Neural cell (in vitro differentiated cells): Measurements from ENCODE around the gene LRRK1. TPM values are rescaled to one million over a fixed set of nuclear protein-coding genes. Genes with fewer than 3 reads are reported as not detected.

Source experiments
- H2AFZ ChIP-seq: fragments of 200-600, 300-800 bp; sonication (generic), shearing (Covaris generic); 2 replicates; pipeline ENCODE4 v1.6.0; 2014; ENCODE audit warnings: low read depth, mild to moderate bottlenecking, antibody characterized with exemption, low read length, moderate library complexity
- H3F3A ChIP-seq: fragments of 200-600 bp; shearing (Covaris generic); 2 replicates; pipeline ENCODE4 v1.6.1; 2016; ENCODE audit warnings: mild to moderate bottlenecking, moderate library complexity, mixed read lengths, antibody characterized with exemption, low read length; ENCODE audit not compliant: insufficient read depth, poor library complexity, severe bottlenecking
- H3K27ac ChIP-seq: fragments of 200-600, 300-800 bp; sonication (generic), shearing (Covaris generic); 2 replicates; pipeline ENCODE4 v1.5.1; 2014; ENCODE audit warnings: mild to moderate bottlenecking, low read length, moderate library complexity
- H3K27me3 ChIP-seq: fragments of 300-800, 200-600 bp; sonication (generic), shearing (Covaris generic); 2 replicates; pipeline ENCODE4 v1.6.0; 2014; ENCODE audit warnings: mild to moderate bottlenecking, low read depth, low read length, moderate library complexity; ENCODE audit not compliant: insufficient read depth
- H3K36me3 ChIP-seq: fragments of 300-800, 200-600 bp; sonication (generic), shearing (Covaris generic); 2 replicates; pipeline ENCODE4 v1.5.1; 2014; ENCODE audit warnings: mild to moderate bottlenecking, antibody characterized with exemption, low read length, moderate library complexity; ENCODE audit not compliant: insufficient read depth
- H3K4me2 ChIP-seq: fragments of 300-800, 200-600 bp; sonication (generic), shearing (Covaris generic); 2 replicates; pipeline ENCODE4 v1.6.0; 2014; ENCODE audit warnings: mild to moderate bottlenecking, low read length
- H3K4me3 ChIP-seq: fragments of 300-800, 200-600 bp; sonication (generic), shearing (Covaris generic); 2 replicates; pipeline ENCODE4 v1.5.1; 2014; ENCODE audit warnings: mild to moderate bottlenecking, low read length, moderate library complexity
- H3K79me2 ChIP-seq: fragments of 200-600 bp; shearing (Covaris generic); replicated peaks from 2 replicates; pipeline ENCODE4 v1.6.0; 2014; ENCODE audit warnings: mild to moderate bottlenecking, low read length, moderate library complexity; ENCODE audit not compliant: insufficient read depth
- H3K9ac ChIP-seq: fragments of 300-800, 200-600 bp; sonication (generic), shearing (Covaris generic); 2 replicates; pipeline ENCODE4 v1.6.1; 2016; ENCODE audit warnings: mild to moderate bottlenecking, low read length, mixed read lengths
- H3K9me2 ChIP-seq: fragments of 200-600 bp; shearing (Covaris generic); 2 replicates; pipeline ENCODE4 v1.6.1; 2016; ENCODE audit warnings: mild to moderate bottlenecking, low read length, mixed read lengths; ENCODE audit not compliant: insufficient read depth
- H3K9me3 ChIP-seq: fragments of 200-600, 300-800 bp; sonication (generic), shearing (Covaris generic); 2 replicates; pipeline ENCODE4 v1.6.1; 2016; ENCODE audit warnings: mild to moderate bottlenecking, mixed run types, low read length, moderate library complexity, mixed read lengths
- H4K20me1 ChIP-seq: fragments of 200-600 bp; shearing (Covaris generic); 2 replicates; pipeline ENCODE4 v1.6.1; 2016; ENCODE audit warnings: mild to moderate bottlenecking, mixed run types; ENCODE audit not compliant: insufficient read depth
- CTCF ChIP-seq: fragments of 450-650 bp; IDR thresholded peaks from 2 replicates; pipeline ENCODE4 v1.5.1; 2014; ENCODE audit warnings: antibody characterized with exemption, mild to moderate bottlenecking, moderate library complexity; ENCODE audit not compliant: poor library complexity, severe bottlenecking
- EP300 ChIP-seq: fragments of 450-650 bp; conservative IDR thresholded peaks from 2 replicates; pipeline ENCODE4 v1.6.1; 2014; ENCODE audit warnings: antibody characterized with exemption, mild to moderate bottlenecking, moderate library complexity; ENCODE audit not compliant: poor library complexity, severe bottlenecking
- EZH2 ChIP-seq: fragments of 200-600, 300-800 bp; shearing (Covaris generic), sonication (generic); IDR thresholded peaks from 2 replicates; pipeline ENCODE4 v1.6.1; 2014; ENCODE audit warnings: antibody characterized with exemption, low read length, borderline replicate concordance, mild to moderate bottlenecking; ENCODE audit not compliant: insufficient read depth, poor library complexity, severe bottlenecking
- MXI1 ChIP-seq: fragments of 450-650 bp; conservative IDR thresholded peaks from 2 replicates; pipeline ENCODE4 v1.6.1; 2014; ENCODE audit warnings: antibody characterized with exemption, mild to moderate bottlenecking; ENCODE audit not compliant: poor library complexity, severe bottlenecking
- POLR2AphosphoS5 ChIP-seq: IDR thresholded peaks from 2 replicates; pipeline ENCODE4 v1.6.1; 2012
- RAD21 ChIP-seq: fragments of 450-650 bp; conservative IDR thresholded peaks from 2 replicates; pipeline ENCODE4 v1.6.1; 2014; ENCODE audit warnings: antibody characterized with exemption, mild to moderate bottlenecking, moderate library complexity
- REST ChIP-seq: IDR thresholded peaks from 2 replicates; pipeline ENCODE4 v1.6.1; 2012; ENCODE audit warnings: borderline replicate concordance
- SMC3 ChIP-seq: fragments of 450-650 bp; conservative IDR thresholded peaks from 2 replicates; pipeline ENCODE4 v1.6.1; 2014; ENCODE audit warnings: antibody characterized with exemption, mild to moderate bottlenecking, moderate library complexity; ENCODE audit not compliant: poor library complexity
- TAF1 ChIP-seq: IDR thresholded peaks from 2 replicates; pipeline ENCODE4 v1.6.1; 2012; ENCODE audit warnings: low read depth
- polyA plus RNA-seq: library from polyadenylated mRNA; depleted of rRNA; stranded (reverse); fragments of >200 nt; gene quantifications from 2 replicates; pipeline ENCODE4 v1.2.3, GENCODE V29; 2014

Gene LRRK1
- polyA plus RNA-seq, 1 donor from 2014 or later, result 0.06 TPM

GRCh38 chr15:100909565-100909964 lies 9.6 kb upstream of the LRRK1 start:
- TF ChIP-seq POLR2AphosphoS5 (no peak), EZH2 (no peak), CTCF (no peak), MXI1 (no peak), SMC3 (no peak), TAF1 (no peak), RAD21 (no peak), REST (no peak), EP300 (no peak)
- Histone ChIP-seq H3K9ac (no peak overlapping the region), H3K4me3 (no peak overlapping the region), H3F3A (no peaks in the 10 kb centered on the region), H3K9me3 (no peaks in the 10 kb centered on the region), H4K20me1 (no peaks in the 10 kb centered on the region), H3K9me2 (no peaks in the 10 kb centered on the region), H3K27me3 (no peaks in the 10 kb centered on the region), H2AFZ (no peak overlapping the region), H3K4me2 (no peak overlapping the region), H3K36me3 (no peaks in the 10 kb centered on the region), H3K79me2 (no peaks in the 10 kb centered on the region), H3K27ac (no peak overlapping the region)

GRCh38 chr15:100909989-100910955 lies 8.9 kb upstream of the LRRK1 start:
- H3K4me3 ChIP-seq, result no peak overlapping the region
- H3K27ac ChIP-seq, result no peak overlapping the region
- no peaks in the 10 kb centered on the region for H3K9me2 ChIP-seq
- no peak overlapping the region for H2AFZ ChIP-seq
- no peaks in the 10 kb centered on the region for H3K27me3 ChIP-seq
- H3K9me3 ChIP-seq, result no peaks in the 10 kb centered on the region
- H4K20me1 ChIP-seq, result no peaks in the 10 kb centered on the region
- H3K4me2 ChIP-seq, result no peak overlapping the region
- no peaks in the 10 kb centered on the region for H3K79me2 ChIP-seq
- no peak overlapping the region for H3K9ac ChIP-seq
- TF ChIP-seq REST, result no peak
- no peak for TF ChIP-seq EP300
- no peak for TF ChIP-seq POLR2AphosphoS5
- no peak for TF ChIP-seq EZH2
- no peak for TF ChIP-seq TAF1
- TF ChIP-seq SMC3, result no peak
- no peak for TF ChIP-seq RAD21
- no peak for TF ChIP-seq MXI1
- TF ChIP-seq CTCF, result no peak
- no peaks in the 10 kb centered on the region for H3K36me3 ChIP-seq
- H3F3A ChIP-seq, result no peaks in the 10 kb centered on the region
